SKM-1 treated with dmso at 0.1 percent for 144 hours (cell line): ENCODE results near the gene HPS5.
A peak's percentile ranks its signal among the peaks of the same experiment; 100 is the strongest.

Experiments
- DNase-seq: peaks from one replicate; lab custom pipeline; 2025; ENCODE audit not compliant: unreplicated experiment; lab: John Stamatoyannopoulos, UW

Gene HPS5

GRCh38 chr11:18321578-18321968, 367 bp downstream of the HPS5 start:
- peak; percentile 26 for DNase-seq

- DNase-seq, result no peak
These were observed 1.3 kb downstream of the HPS5 start for GRCh38 chr11:18320617-18321016.

- no peak for DNase-seq
These were observed 2.0 kb downstream of the HPS5 start for GRCh38 chr11:18319914-18320313.

- no peak for DNase-seq
These were observed 4.4 kb downstream of the HPS5 start for GRCh38 chr11:18317551-18317950.

GRCh38 chr11:18315893-18316292, 6.0 kb downstream of the HPS5 start:
- no peak for DNase-seq

- DNase-seq, result peak; percentile 15
These were observed 7.0 kb downstream of the HPS5 start for GRCh38 chr11:18314784-18315523.

- no peak for DNase-seq
These were observed 7.8 kb downstream of the HPS5 start for GRCh38 chr11:18313965-18314763.

- no peak for DNase-seq
These were observed 9.1 kb downstream of the HPS5 start for GRCh38 chr11:18312663-18313420.

- DNase-seq, result no peak
These were observed 9.9 kb downstream of the HPS5 start for GRCh38 chr11:18312012-18312411.

- DNase-seq, result peak; percentile 28
These were observed 11.1 kb downstream of the HPS5 start for GRCh38 chr11:18310800-18311340.

GRCh38 chr11:18309691-18310090, 12.2 kb downstream of the HPS5 start:
- DNase-seq, result no peak

GRCh38 chr11:18308242-18308641, 13.7 kb downstream of the HPS5 start:
- DNase-seq, result no peak

GRCh38 chr11:18307461-18308139, 14.3 kb downstream of the HPS5 start:
- no peak for DNase-seq

- DNase-seq, result no peak
These were observed 17.2 kb downstream of the HPS5 start for GRCh38 chr11:18304745-18305144.

- no peak for DNase-seq
These were observed 22.2 kb downstream of the HPS5 start for GRCh38 chr11:18299721-18300120.

GRCh38 chr11:18295316-18295715, 26.6 kb downstream of the HPS5 start:
- DNase-seq, result no peak

GRCh38 chr11:18294862-18295261, 27.1 kb downstream of the HPS5 start:
- DNase-seq, result no peak

- no peak for DNase-seq
These were observed 33.0 kb downstream of the HPS5 start for GRCh38 chr11:18288911-18289310.

GRCh38 chr11:18285841-18286240, 36.1 kb downstream of the HPS5 start:
- no peak for DNase-seq

- no peak for DNase-seq
These were observed 39.3 kb downstream of the HPS5 start for GRCh38 chr11:18282626-18283025.
